ENCODE results near the gene DUSP11. TPM values are rescaled to one million over a fixed set of nuclear protein-coding genes. Genes with fewer than 3 reads are reported as not detected.

Gene DUSP11
- polyA plus RNA-seq, 1 donor from 2014 or later: 35.2 TPM

- Histone ChIP-seq H3K27me3 (ENCODE audit: insufficient read depth, low read depth, low read length) (no peaks in the 10 kb centered on the region), H3K27ac (ENCODE audit: low read length) (no peak overlapping the region), H3K79me2 (replicated peaks; ENCODE audit: insufficient read depth, low read length) (no peaks in the 10 kb centered on the region), H3F3A (ENCODE audit: insufficient read depth, low read length, poor library complexity, severe bottlenecking) (no peaks in the 10 kb centered on the region), H3K4me2 (ENCODE audit: low read length) (no peak overlapping the region), H3K9me3 (ENCODE audit: low read length) (no peaks in the 10 kb centered on the region), H3K9me2 (ENCODE audit: insufficient read depth, low read length) (no peaks in the 10 kb centered on the region), H3K36me3 (ENCODE audit: insufficient read depth, low read length) (no peaks in the 10 kb centered on the region), H3K9ac (ENCODE audit: low read length) (no peak overlapping the region), H2AFZ (ENCODE audit: low read depth, low read length) (no peak overlapping the region), H3K4me3 (ENCODE audit: low read length) (no peak overlapping the region), H4K20me1 (ENCODE audit: insufficient read depth) (no peaks in the 10 kb centered on the region)
- peak; percentile 88 for TF ChIP-seq CTCF (IDR thresholded peaks at IDR 0.05; ENCODE audit: poor library complexity, severe bottlenecking)
- no peak for TF ChIP-seq REST (IDR thresholded peaks at IDR 0.05; ENCODE audit: borderline replicate concordance)
- TF ChIP-seq MXI1 (conservative IDR thresholded peaks at IDR 0.05; ENCODE audit: poor library complexity, severe bottlenecking): no peak
- TF ChIP-seq RAD21 (conservative IDR thresholded peaks at IDR 0.05): peak; percentile 90
- TF ChIP-seq SMC3 (conservative IDR thresholded peaks at IDR 0.05; ENCODE audit: poor library complexity): peak; percentile 86
- no peak for TF ChIP-seq EZH2 (IDR thresholded peaks at IDR 0.05; ENCODE audit: borderline replicate concordance, insufficient read depth, low read length, poor library complexity, severe bottlenecking)
Measured at GRCh38 chr2:73823916-73824523, 44.1 kb upstream of the DUSP11 start.

GRCh38 chr2:73823416-73823815 is 43.5 kb upstream of the DUSP11 start:
- no peaks in the 10 kb centered on the region for H3K79me2 ChIP-seq (replicated peaks; ENCODE audit: insufficient read depth, low read length)
- no peaks in the 10 kb centered on the region for H3K36me3 ChIP-seq (ENCODE audit: insufficient read depth, low read length)
- no peak overlapping the region for H3K4me3 ChIP-seq (ENCODE audit: low read length)
- no peak overlapping the region for H3K9ac ChIP-seq (ENCODE audit: low read length)
- H3K9me2 ChIP-seq (ENCODE audit: insufficient read depth, low read length): no peaks in the 10 kb centered on the region
- H3K4me2 ChIP-seq (ENCODE audit: low read length): no peak overlapping the region
- H4K20me1 ChIP-seq (ENCODE audit: insufficient read depth): no peaks in the 10 kb centered on the region
- H2AFZ ChIP-seq (ENCODE audit: low read depth, low read length): no peak overlapping the region
- H3K27ac ChIP-seq (ENCODE audit: low read length): no peak overlapping the region
- H3K9me3 ChIP-seq (ENCODE audit: low read length): no peaks in the 10 kb centered on the region
- no peaks in the 10 kb centered on the region for H3K27me3 ChIP-seq (ENCODE audit: insufficient read depth, low read depth, low read length)
- no peaks in the 10 kb centered on the region for H3F3A ChIP-seq (ENCODE audit: insufficient read depth, low read length, poor library complexity, severe bottlenecking)
- TF ChIP-seq EP300 (conservative IDR thresholded peaks at IDR 0.05; ENCODE audit: poor library complexity, severe bottlenecking): no peak
- no peak for TF ChIP-seq CTCF (IDR thresholded peaks at IDR 0.05; ENCODE audit: poor library complexity, severe bottlenecking)
- TF ChIP-seq REST (IDR thresholded peaks at IDR 0.05; ENCODE audit: borderline replicate concordance): no peak
- no peak for TF ChIP-seq RAD21 (conservative IDR thresholded peaks at IDR 0.05)
- no peak for TF ChIP-seq SMC3 (conservative IDR thresholded peaks at IDR 0.05; ENCODE audit: poor library complexity)
- no peak for TF ChIP-seq TAF1 (IDR thresholded peaks at IDR 0.05; ENCODE audit: low read depth)
- no peak for TF ChIP-seq EZH2 (IDR thresholded peaks at IDR 0.05; ENCODE audit: borderline replicate concordance, insufficient read depth, low read length, poor library complexity, severe bottlenecking)
- no peak for TF ChIP-seq POLR2AphosphoS5 (IDR thresholded peaks at IDR 0.05)
- no peak for TF ChIP-seq MXI1 (conservative IDR thresholded peaks at IDR 0.05; ENCODE audit: poor library complexity, severe bottlenecking)

All from neural cell (in vitro differentiated cells).